Omental fat pad (tissue), 4 donors: ENCODE results near the gene ZNF521. TPM values are rescaled to one million over a fixed set of nuclear protein-coding genes. Genes with fewer than 3 reads are reported as not detected.

Experiments
- ATAC-seq: fragments of 150-250 bp; one replicate; pipeline ENCODE4 v1.9.1; 2016; ENCODE audit warnings: mild to moderate bottlenecking, moderate library complexity; ENCODE audit not compliant: low FRiP score
- DNase-seq: peaks from one replicate; pipeline ENCODE4 v3.0.0-alpha.2; 2019; ENCODE audit warnings: low spot score
- total RNA-seq, 4 donors: library from RNA; depleted of rRNA; stranded (reverse); fragments of >200 nt; gene quantifications; one replicate each; pipeline ENCODE4 v1.1.0, GENCODE V29; 2016
- TF ChIP-seq, protein P1 (sequence below), 3 donors: fragments of 450-650 bp; IDR thresholded peaks; one replicate each; pipeline ENCODE4 v1.5.1; 2016 to 2017; ENCODE audit warnings: antibody characterized with exemption in 3 of 3, mild to moderate bottlenecking in 3 of 3, moderate library complexity in 2 of 3

The ZNF521 gene
- total RNA-seq, 4 donors from 2014 or later = 15.0 to 79.9 (median 28.1) TPM

DNA sequence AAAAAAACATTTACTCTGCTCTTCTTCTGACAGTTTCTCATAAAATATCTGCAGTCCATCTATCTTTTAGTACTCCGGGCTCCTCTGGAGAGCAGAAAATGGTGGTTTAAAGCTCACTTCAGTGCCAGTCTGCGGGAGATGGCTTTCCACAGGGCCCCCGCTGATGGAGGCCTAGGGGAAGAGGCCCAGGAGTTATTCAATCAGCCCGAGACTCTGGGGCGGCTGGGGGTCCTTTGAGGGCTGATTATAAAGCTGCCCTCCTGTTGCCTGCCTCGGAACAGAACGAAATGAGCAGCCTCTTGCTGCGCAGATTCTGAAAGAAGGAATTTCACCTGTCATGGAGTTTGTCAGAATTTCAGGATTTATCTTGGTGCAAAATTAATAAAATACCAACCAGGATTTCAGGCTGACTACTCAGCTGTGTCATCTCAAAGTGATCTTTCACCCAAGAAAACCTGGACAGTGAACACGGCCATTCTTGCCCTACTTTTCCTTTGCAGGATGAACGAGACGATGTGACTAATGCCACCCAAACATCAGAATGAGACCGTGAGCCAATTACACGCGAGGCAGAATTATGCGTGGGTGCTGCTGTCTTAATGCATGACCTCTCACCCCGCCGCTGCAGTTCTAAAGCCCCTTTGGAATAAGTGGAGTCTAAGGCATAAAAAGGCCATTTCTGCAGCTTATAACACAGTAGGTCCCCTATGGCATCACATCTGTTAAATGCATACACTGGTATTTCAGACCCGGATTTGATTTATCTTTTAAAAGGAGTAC, 273.8 kb downstream of the ZNF521 start:
- no peak for DNase-seq
- TF ChIP-seq, protein P1, sequence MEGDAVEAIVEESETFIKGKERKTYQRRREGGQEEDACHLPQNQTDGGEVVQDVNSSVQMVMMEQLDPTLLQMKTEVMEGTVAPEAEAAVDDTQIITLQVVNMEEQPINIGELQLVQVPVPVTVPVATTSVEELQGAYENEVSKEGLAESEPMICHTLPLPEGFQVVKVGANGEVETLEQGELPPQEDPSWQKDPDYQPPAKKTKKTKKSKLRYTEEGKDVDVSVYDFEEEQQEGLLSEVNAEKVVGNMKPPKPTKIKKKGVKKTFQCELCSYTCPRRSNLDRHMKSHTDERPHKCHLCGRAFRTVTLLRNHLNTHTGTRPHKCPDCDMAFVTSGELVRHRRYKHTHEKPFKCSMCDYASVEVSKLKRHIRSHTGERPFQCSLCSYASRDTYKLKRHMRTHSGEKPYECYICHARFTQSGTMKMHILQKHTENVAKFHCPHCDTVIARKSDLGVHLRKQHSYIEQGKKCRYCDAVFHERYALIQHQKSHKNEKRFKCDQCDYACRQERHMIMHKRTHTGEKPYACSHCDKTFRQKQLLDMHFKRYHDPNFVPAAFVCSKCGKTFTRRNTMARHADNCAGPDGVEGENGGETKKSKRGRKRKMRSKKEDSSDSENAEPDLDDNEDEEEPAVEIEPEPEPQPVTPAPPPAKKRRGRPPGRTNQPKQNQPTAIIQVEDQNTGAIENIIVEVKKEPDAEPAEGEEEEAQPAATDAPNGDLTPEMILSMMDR (IDR thresholded peaks at IDR 0.05) = no peak
- ATAC-seq = no peak

DNA sequence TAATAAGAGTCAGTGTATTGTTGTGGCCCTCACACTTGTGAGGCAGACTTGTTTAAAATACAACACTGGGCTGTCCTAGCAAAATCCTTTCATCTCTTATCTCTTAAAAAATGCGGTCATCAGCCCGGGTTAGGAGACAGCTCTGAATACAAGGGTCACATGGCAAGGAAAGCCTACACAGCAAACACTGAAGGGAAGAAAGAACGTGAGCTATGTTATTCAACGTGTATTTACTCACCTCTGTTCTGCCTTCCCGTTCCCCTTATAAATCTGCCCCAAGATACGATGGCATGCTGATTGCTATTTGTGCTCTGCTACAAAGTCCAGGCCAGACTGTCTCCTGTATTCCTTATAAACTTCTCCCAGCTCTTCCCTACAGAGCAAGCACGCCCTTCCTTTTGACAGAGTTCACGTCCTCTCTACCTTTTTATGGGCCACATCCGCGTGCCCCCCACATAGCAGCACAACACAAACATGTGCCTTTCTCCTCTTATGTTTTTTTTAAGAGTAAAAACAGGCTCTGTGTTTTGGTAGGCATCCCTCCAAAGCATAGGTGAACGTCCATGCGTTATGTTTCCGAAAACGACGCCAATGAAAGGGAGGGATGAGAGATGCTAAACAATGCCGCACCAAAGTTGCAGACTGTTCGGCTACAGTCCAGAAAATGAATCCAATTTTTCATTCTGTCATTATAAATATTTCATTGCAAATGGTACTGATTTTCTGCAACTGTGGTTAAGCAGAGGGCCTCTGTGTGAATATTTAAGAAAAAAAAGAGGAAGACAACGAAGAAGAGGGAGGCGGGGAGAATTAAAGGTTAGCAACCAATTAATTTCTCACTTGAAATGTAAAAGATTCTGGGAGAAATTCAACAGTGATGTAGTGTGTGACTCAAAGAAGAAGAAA, 274.7 kb downstream of the ZNF521 start:
- DNase-seq (no peak), ATAC-seq (no peak)
- TF ChIP-seq, protein P1 (IDR thresholded peaks at IDR 0.05) = no peak

DNA sequence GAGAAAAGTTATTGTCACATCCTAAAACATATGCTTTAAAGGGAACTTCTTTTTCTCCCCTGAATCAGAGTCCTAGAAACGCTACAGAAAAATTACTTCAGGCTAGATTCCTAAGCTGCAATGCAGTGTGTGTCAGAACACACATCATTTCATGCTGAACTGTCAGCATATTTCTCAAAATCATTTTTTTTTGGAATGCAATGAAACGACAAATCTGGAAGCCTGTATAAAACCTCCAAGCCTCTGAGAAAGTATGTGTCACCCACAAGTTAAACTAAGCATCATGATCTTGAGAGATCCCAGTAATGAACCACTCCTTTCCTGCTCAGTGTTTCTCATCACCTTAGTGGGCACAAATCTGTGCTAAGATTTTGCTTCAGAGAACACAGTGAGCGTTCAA, 276.2 kb downstream of the ZNF521 start:
- TF ChIP-seq, protein P1 (IDR thresholded peaks at IDR 0.05) = no peak
- no peak for DNase-seq

DNA sequence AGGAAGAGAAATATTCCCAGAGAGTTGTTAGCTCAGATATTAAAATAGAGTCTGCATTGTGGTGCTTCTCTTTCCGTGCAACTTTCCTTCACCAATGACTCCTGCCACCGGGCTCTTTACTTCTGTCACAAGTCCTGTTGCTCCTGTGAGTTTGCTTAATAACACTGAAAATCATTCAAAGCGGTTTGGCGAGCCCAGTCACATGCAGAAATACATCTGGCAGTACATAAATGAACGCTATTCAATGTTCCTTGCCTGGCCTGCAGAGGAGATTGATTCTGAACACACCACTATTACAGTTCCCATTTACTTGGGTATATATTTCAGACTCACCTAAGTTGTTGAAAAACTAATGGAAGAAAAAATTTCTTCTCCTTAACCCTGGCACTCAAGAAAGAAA, 276.6 kb downstream of the ZNF521 start:
- TF ChIP-seq, protein P1 (IDR thresholded peaks at IDR 0.05) = no peak
- DNase-seq (no peak), ATAC-seq (no peak)

More for the DNA sequence above, 276.2 kb downstream of the ZNF521 start:
- no peak for ATAC-seq

DNA sequence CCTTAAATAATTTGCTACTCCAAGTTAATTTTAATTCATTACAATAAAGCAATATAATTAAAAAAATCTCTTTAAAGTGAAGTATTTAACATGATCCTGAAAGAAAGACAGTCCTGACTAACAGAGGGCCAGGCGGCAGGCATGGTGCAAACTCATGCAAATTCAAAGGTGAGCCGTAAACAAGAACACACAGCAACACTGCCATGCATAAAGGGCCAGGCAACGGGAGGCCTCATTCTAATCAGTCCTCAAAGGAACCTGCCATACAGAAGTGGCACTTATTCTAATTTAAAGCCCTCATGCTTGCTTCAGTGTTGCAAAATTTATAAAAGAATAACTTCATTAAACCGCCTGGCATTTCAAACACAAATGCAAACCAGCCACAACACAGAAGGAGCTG, 277.0 kb downstream of the ZNF521 start:
- no peak for ATAC-seq
- TF ChIP-seq, protein P1 (IDR thresholded peaks at IDR 0.05) = no peak
- no peak for DNase-seq

DNA sequence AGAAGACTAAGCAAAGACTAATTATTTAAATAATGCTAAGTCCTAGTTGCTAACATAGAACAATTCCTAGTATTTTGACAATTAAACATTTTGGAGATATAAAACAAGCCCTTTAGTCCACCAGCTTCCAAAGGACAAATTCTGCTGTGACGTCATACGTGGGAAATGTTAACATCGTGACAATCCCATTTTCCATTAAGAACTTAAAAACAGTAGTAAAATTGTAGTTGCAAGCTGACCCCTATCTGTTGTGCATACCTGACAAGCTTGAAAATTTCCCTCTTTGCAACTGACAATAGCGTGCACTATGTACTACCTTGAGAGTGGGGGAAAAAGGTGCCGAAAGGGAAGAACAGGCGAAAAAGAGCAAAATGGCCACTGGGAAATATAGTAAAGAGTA, 279.8 kb downstream of the ZNF521 start:
- TF ChIP-seq, protein P1 (IDR thresholded peaks at IDR 0.05) = no peak
- ATAC-seq = no peak

More for the DNA sequence above, 279.8 kb downstream of the ZNF521 start:
- no peak for DNase-seq
